ENCODE results near the gene CCDC85C. TPM values are rescaled to one million over a fixed set of nuclear protein-coding genes. Genes with fewer than 3 reads are reported as not detected.

The CCDC85C gene
- total RNA-seq, 1 experiment from 2014 or later: 33.2 TPM

DNA sequence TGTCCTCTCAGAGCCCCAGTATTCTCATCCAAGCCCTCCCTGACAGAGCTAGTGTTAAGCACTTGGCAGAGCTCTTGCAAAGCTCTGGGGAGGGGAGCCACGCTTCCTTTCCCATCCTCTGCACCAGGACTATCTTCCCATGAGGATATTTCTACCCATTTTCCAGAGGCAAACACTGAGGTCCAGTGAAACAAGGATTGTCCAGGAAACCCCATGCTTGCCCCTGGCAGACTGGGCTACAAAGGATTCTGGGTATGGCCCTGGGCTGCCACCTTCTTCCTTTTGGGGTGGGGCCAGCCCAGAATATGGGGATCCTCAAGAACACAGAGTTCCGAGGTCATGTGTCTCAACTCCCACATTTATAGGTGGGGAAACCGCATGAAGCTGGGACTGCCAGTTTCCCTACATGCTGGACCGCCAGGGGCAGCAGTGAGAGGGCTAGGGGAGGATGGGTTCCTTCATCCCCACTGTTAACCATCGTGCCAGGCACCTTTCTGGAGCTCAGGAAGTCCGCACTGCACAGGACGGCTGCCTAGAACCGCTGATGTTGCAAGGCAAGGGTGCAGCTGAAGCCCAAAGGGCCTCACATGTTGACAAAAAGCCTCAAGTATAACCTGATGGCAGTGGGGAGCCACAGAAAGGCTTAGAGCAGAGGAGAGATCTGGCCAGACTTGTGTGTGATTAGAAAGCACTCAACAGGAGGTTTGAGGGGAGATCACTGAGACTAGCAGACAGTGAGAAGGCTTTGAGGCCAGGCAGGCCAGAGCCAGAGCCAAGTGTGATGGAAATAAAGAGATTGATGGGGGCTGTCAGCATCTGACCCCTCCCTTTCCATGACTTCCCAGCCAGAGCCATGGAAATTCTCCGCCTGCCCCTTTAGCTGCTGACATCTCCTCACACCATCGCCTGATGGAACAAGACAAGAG is 5.5 kb upstream of the CCDC85C start:
- H2AK5ac ChIP-seq (ENCODE audit: insufficient read length, low read length): no peak overlapping the region
- peaks cover 36% of the 10 kb centered on the region for H3K27me3 Mint-ChIP-seq (ENCODE audit: low read depth)
- no peaks in the 10 kb centered on the region; a peak in 1 of 7 replicates for H3K36me3 Mint-ChIP-seq (ENCODE audit: insufficient read depth in 1 of 3, low read depth in 3 of 3)
- no CpG with 5 or more reads among the region's 10 CpGs for WGBS (ENCODE audit: extremely low coverage, insufficient read length, low lambda C conversion rate)
- no peaks in the 10 kb centered on the region for H3K9me3 Mint-ChIP-seq
- TF ChIP-seq, protein P1, sequence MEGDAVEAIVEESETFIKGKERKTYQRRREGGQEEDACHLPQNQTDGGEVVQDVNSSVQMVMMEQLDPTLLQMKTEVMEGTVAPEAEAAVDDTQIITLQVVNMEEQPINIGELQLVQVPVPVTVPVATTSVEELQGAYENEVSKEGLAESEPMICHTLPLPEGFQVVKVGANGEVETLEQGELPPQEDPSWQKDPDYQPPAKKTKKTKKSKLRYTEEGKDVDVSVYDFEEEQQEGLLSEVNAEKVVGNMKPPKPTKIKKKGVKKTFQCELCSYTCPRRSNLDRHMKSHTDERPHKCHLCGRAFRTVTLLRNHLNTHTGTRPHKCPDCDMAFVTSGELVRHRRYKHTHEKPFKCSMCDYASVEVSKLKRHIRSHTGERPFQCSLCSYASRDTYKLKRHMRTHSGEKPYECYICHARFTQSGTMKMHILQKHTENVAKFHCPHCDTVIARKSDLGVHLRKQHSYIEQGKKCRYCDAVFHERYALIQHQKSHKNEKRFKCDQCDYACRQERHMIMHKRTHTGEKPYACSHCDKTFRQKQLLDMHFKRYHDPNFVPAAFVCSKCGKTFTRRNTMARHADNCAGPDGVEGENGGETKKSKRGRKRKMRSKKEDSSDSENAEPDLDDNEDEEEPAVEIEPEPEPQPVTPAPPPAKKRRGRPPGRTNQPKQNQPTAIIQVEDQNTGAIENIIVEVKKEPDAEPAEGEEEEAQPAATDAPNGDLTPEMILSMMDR (conservative IDR thresholded peaks at IDR 0.05): no peak
- no peaks in the 10 kb centered on the region for H3K9me3 ChIP-seq (ENCODE audit: control insufficient read depth, low read depth, low read length)
- no peak overlapping the region for H4K8ac ChIP-seq (replicated peaks; ENCODE audit: insufficient read length, low read depth, low read length)
- H3K27me3 ChIP-seq (ENCODE audit: insufficient read depth, low read length): peaks cover 4% of the 10 kb centered on the region; the same call in 1 of the 2 replicates
- no peak overlapping the region for H3K27ac ChIP-seq (ENCODE audit: insufficient read length, low read depth, low read length)
- H4K20me1 ChIP-seq (ENCODE audit: control insufficient read depth, insufficient read depth, insufficient read length): no peaks in the 10 kb centered on the region
- H3K9ac ChIP-seq (ENCODE audit: extremely low read depth, insufficient read length, low read length): no peak overlapping the region
- H2BK12ac ChIP-seq (ENCODE audit: insufficient read length, low read depth, low read length): no peak overlapping the region
- H3K79me2 ChIP-seq (ENCODE audit: insufficient read depth, low read length): no peaks in the 10 kb centered on the region
- H3K4me1 Mint-ChIP-seq: peaks cover 21 to 31% of the 10 kb centered on the region in 2 experiments
- no peaks in the 10 kb centered on the region for H3K4me1 ChIP-seq (ENCODE audit: insufficient read depth, low read length)
- H3K4me2 ChIP-seq (ENCODE audit: insufficient read depth, insufficient read length, low read length): no peak overlapping the region
- H3K23ac ChIP-seq (ENCODE audit: insufficient read length, low read depth, low read length): no peak overlapping the region
- no peak overlapping the region for H4K91ac ChIP-seq (ENCODE audit: insufficient read length, low read depth, low read length)
- peak overlapping the region in 1 of 3 experiments; percentile 19; a peak in 1 of 7 replicates for H3K27ac Mint-ChIP-seq
- H3K4me3 Mint-ChIP-seq: no peak overlapping the region
- no peak overlapping the region for H3K4ac ChIP-seq (ENCODE audit: low read depth, low read length)
- H2BK120ac ChIP-seq (ENCODE audit: low read depth, low read length, poor library complexity, severe bottlenecking): no peak overlapping the region
- no peaks in the 10 kb centered on the region for H3K79me1 ChIP-seq (ENCODE audit: insufficient read depth, low read depth, low read length, poor library complexity, severe bottlenecking)
- H4K5ac ChIP-seq (ENCODE audit: insufficient read length, low read depth, low read length): no peak overlapping the region
- H3T11ph ChIP-seq (ENCODE audit: low read length): no peak overlapping the region
- peaks cover 6% of the 10 kb centered on the region for H3K23me2 ChIP-seq (ENCODE audit: insufficient read length, low read depth, low read length, poor library complexity, severe bottlenecking)
- H3K18ac ChIP-seq (ENCODE audit: insufficient read length, low read depth, low read length): no peak overlapping the region
- H2BK15ac ChIP-seq (ENCODE audit: low read depth, low read length): no peak overlapping the region
- DNase-seq: no peak
- no peak overlapping the region; the same call in 1 of the 2 replicates for H3K14ac ChIP-seq (ENCODE audit: insufficient read depth, low read length)
- no peak overlapping the region for H2BK5ac ChIP-seq (ENCODE audit: insufficient read length, low read length)
- no peak overlapping the region for H2BK20ac ChIP-seq (ENCODE audit: low read depth, low read length, poor library complexity, severe bottlenecking)
- H3K56ac ChIP-seq (ENCODE audit: insufficient read length, low read depth, low read length): no peak overlapping the region
- H2AFZ ChIP-seq (ENCODE audit: low read length): no peak overlapping the region
